Neural cell (in vitro differentiated cells): Measurements from ENCODE around the gene DCT.

Experiments used
- EP300 ChIP-seq: fragments of 450-650 bp; conservative IDR thresholded peaks from 2 replicates; pipeline ENCODE4 v1.6.1; 2014; ENCODE audit warnings: antibody characterized with exemption, mild to moderate bottlenecking, moderate library complexity; ENCODE audit not compliant: poor library complexity, severe bottlenecking
- SMC3 ChIP-seq: fragments of 450-650 bp; conservative IDR thresholded peaks from 2 replicates; pipeline ENCODE4 v1.6.1; 2014; ENCODE audit warnings: antibody characterized with exemption, mild to moderate bottlenecking, moderate library complexity; ENCODE audit not compliant: poor library complexity
- TF ChIP-seq, protein P1 (sequence below): fragments of 450-650 bp; IDR thresholded peaks from 2 replicates; pipeline ENCODE4 v1.5.1; 2014; ENCODE audit warnings: antibody characterized with exemption, mild to moderate bottlenecking, moderate library complexity; ENCODE audit not compliant: poor library complexity, severe bottlenecking

DNA sequence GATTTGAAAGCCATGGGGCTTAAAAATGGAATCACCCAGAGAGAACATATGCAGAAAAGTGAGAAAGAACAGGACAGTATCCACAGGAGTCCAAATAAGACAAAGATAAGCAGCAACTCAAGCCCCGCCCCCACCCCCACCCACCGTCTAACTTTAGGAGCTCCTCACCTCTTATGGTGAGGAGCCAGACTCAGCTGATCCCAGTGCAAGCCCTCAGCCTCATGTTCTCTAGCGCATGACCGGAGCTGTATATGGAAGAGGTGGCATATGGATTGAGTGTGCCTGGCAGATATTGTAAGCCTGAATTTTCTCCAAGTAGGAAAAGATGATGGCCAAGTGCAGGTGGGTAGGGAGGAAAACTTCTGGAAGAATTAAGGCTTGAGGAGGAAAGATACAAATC lies 36.4 kb upstream of the DCT start:
- TF ChIP-seq, protein P1, sequence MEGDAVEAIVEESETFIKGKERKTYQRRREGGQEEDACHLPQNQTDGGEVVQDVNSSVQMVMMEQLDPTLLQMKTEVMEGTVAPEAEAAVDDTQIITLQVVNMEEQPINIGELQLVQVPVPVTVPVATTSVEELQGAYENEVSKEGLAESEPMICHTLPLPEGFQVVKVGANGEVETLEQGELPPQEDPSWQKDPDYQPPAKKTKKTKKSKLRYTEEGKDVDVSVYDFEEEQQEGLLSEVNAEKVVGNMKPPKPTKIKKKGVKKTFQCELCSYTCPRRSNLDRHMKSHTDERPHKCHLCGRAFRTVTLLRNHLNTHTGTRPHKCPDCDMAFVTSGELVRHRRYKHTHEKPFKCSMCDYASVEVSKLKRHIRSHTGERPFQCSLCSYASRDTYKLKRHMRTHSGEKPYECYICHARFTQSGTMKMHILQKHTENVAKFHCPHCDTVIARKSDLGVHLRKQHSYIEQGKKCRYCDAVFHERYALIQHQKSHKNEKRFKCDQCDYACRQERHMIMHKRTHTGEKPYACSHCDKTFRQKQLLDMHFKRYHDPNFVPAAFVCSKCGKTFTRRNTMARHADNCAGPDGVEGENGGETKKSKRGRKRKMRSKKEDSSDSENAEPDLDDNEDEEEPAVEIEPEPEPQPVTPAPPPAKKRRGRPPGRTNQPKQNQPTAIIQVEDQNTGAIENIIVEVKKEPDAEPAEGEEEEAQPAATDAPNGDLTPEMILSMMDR, result no peak
- TF ChIP-seq SMC3 (no peak), EP300 (no peak)
